Tibial nerve (tissue), 4 donors: ENCODE measurements around the gene AMPD2. TPM values are rescaled to one million over a fixed set of nuclear protein-coding genes. Genes with fewer than 3 reads are reported as not detected.

Experiments used
- DNase-seq, 2 donors: peaks; one replicate each; pipeline ENCODE4 v3.0.0-alpha.2; 2019; ENCODE audit warnings: low spot score in 2 of 2
- H3K27ac ChIP-seq, 4 donors: fragments of 200-600 bp; sonication (generic) in 3 of 4; one replicate each; pipeline ENCODE4 v1.5.1; 2017 to 2019; ENCODE audit warnings: mild to moderate bottlenecking in 1 of 4
- H3K27me3 ChIP-seq, 2 donors: fragments of 200-600 bp; sonication (generic) in 1 of 2; one replicate each; pipeline versions ENCODE4 v1.5.1 to v1.6.0; 2017 to 2019
- H3K36me3 ChIP-seq, 3 donors: fragments of 200-600 bp; sonication (generic); one replicate each; pipeline ENCODE4 v1.5.1; 2018 to 2019
- H3K4me1 ChIP-seq, 4 donors: fragments of 200-600 bp; sonication (generic) in 3 of 4; one replicate each; pipeline ENCODE4 v1.5.1; 2017 to 2019
- H3K4me3 ChIP-seq, 4 donors: fragments of 200-600 bp; sonication (generic) in 3 of 4; one replicate each; pipeline ENCODE4 v1.5.1; 2017 to 2019; ENCODE audit warnings: mild to moderate bottlenecking in 1 of 4, moderate library complexity in 1 of 4
- H3K9me3 ChIP-seq, 4 donors: fragments of 200-600 bp; sonication (generic) in 3 of 4; one replicate each; pipeline ENCODE4 v1.5.1; 2017 to 2019
- EP300 ChIP-seq, 2 donors: sonication (generic); formaldehyde crosslinking; IDR thresholded peaks; one replicate each; pipeline ENCODE4 v1.6.1; 2017; ENCODE audit warnings: antibody characterized with exemption in 2 of 2, mild to moderate bottlenecking in 1 of 2
- POLR2A ChIP-seq, 2 donors: fragments of 450-650 bp; IDR thresholded peaks; one replicate each; pipeline ENCODE4 v1.6.1; 2017; ENCODE audit warnings: antibody characterized with exemption in 2 of 2, mild to moderate bottlenecking in 2 of 2, moderate library complexity in 2 of 2
- WGBS, 2 donors: methylation state at CpG; one replicate each; pipeline ENCODE4 v1.1.5; 2018; 5-methylcytosine and 5-hydroxymethylcytosine counted together
- total RNA-seq, 4 donors: library from RNA; depleted of rRNA; stranded (reverse); fragments of >200 nt; gene quantifications; one replicate each; pipeline ENCODE4 v1.1.0, GENCODE V29; 2016
- TF ChIP-seq, protein P1 (sequence below), 5 experiments: fragments of 200-600 bp in 3 of 5; fragments of 450-650 bp in 2 of 5; sonication (generic) in 3 of 5; IDR thresholded peaks; one replicate each; pipeline ENCODE4 v1.5.1; 2016 to 2019; ENCODE audit warnings: antibody characterized with exemption in 5 of 5, mild to moderate bottlenecking in 3 of 5, moderate library complexity in 2 of 5

AMPD2 gene
- total RNA-seq, 4 donors from 2014 or later = 70.6 to 113 (median 94.7) TPM

DNA sequence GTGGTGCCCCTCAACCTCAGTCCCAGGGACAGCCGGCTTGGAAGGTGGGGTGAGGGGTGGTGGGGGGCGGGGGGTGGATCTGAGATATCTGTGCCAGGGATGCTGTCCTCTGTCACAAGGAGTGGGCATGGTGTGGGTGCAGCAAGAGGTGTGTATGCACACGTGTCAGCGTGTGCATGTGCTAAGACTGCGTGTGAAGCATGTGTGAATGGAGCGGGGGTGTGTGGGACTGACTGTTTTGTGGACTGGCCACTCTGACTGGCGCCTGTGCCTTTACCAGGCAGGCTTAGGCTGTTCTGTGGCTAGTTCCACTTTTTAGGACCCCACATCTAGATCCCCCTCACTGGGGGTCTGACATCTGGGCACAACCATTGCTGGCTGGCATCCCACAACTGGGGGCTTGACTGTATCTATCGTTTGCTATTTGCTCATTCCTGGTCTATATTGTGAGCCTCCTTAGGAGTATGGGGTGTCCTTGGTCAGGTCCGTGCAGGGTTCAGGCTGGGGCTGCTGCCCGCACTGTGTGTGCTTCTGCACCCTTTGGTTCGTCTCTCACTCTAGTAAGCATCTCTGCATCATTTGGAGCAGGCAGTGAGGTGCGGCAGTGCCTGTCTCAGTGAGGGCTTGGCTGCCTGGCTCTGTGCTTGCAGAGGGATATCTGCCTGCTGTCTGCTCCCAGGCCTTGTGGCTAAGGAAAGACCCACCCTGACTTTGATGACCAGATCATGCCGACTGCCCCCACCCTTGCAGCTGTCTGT lies 1.9 kb downstream of the AMPD2 start:
- Histone ChIP-seq H3K27me3 (no peaks in the 10 kb centered on the region), H3K4me3 (peak overlapping the region; percentile 64 to 76 (median 66)), H3K27ac (peak overlapping the region; percentile 80 to 90 (median 85)), H3K4me1 (peaks cover 0 to 80% (median 42%) of the 10 kb centered on the region in 4 donors), H3K9me3 (no peaks in the 10 kb centered on the region), H3K36me3 (peaks cover 0 to 14% (median 0%) of the 10 kb centered on the region in 3 donors)
- 31 to 34% methylated on average over 10 to 11 of the region's 13 CpGs for WGBS, 2 donors
- TF ChIP-seq, protein P1, sequence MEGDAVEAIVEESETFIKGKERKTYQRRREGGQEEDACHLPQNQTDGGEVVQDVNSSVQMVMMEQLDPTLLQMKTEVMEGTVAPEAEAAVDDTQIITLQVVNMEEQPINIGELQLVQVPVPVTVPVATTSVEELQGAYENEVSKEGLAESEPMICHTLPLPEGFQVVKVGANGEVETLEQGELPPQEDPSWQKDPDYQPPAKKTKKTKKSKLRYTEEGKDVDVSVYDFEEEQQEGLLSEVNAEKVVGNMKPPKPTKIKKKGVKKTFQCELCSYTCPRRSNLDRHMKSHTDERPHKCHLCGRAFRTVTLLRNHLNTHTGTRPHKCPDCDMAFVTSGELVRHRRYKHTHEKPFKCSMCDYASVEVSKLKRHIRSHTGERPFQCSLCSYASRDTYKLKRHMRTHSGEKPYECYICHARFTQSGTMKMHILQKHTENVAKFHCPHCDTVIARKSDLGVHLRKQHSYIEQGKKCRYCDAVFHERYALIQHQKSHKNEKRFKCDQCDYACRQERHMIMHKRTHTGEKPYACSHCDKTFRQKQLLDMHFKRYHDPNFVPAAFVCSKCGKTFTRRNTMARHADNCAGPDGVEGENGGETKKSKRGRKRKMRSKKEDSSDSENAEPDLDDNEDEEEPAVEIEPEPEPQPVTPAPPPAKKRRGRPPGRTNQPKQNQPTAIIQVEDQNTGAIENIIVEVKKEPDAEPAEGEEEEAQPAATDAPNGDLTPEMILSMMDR (IDR thresholded peaks at IDR 0.05) = no peak
- no peak for TF ChIP-seq EP300 (IDR thresholded peaks at IDR 0.05)
- TF ChIP-seq POLR2A (IDR thresholded peaks at IDR 0.05) = no peak
- DNase-seq = no peak

DNA sequence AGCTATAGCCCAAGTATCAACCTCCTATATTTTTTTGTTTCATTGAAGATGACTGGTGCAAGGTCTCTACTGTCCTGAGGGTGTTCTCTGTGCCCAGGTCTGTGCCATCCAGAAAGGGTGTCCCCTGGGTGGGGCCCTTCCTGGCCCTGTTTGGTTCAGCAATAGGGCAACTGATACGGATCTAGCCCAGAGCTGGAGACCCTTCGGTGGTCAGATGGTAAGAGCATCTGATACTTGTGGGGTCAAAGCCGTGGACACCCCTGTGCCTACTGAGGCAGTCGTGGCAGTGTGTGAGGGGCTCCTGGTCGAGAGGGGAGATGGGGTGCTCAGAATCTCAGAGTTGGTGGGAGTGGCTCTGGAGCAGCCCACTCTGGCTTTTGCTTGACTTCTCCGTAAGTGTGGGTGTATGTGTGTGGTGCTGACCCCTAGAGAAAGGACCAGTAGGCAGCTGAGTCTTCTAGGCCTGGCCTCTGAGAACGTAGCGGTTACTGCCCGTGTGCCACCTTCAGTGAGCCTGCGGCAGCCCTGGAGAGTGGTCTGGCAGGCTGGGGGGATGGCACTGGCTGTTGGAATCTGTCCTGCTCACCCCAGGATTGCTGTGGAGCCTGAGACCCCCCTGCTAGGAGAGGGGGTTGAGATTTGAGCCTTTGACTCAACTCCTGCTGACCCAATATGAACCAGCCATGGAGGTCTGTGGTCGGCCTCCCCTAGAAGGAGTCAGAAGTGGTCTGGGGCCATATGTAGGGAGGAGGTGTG lies 2.7 kb downstream of the AMPD2 start:
- Histone ChIP-seq H3K9me3 (no peaks in the 10 kb centered on the region), H3K4me3 (no peak overlapping the region), H3K27ac (peak overlapping the region in 1 of 4 donors; percentile 90), H3K36me3 (peaks cover 0 to 21% (median 4%) of the 10 kb centered on the region in 3 donors), H3K4me1 (peaks cover 0 to 73% (median 41%) of the 10 kb centered on the region in 4 donors), H3K27me3 (no peaks in the 10 kb centered on the region)
- TF ChIP-seq, protein P1 (IDR thresholded peaks at IDR 0.05) = no peak
- TF ChIP-seq EP300 (IDR thresholded peaks at IDR 0.05) (no peak), POLR2A (IDR thresholded peaks at IDR 0.05) (no peak)
- peak in 1 of 2 donors; percentile 3 for DNase-seq
- 82 to 89% methylated on average over 10 to 11 of the region's 11 CpGs for WGBS, 2 donors

DNA sequence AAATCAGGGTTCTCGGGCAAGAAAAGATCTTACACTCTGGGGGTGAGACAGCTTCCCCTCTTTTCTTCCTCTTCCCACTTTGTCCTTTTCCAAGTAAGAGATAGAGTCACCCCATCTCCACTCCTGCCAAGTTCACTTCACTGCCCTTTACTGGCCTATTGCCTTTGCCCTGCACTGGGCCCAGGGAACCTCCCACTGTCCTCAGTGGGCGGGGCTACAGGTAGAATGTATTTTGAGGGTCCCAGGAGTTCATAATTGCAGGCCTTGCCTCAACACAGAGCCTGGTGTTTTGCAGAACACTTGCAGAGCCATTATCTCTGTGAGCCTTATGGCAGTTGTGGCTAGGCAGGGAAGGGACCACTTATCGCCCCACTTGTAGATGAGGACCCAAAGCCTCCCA lies 3.3 kb downstream of the AMPD2 start:
- DNase-seq = no peak
- TF ChIP-seq, protein P1 (IDR thresholded peaks at IDR 0.05) = no peak
- no peak for TF ChIP-seq EP300 (IDR thresholded peaks at IDR 0.05)
- TF ChIP-seq POLR2A (IDR thresholded peaks at IDR 0.05) = no peak
- no peaks in the 10 kb centered on the region for H3K9me3 ChIP-seq
- peaks cover 0 to 67% (median 39%) of the 10 kb centered on the region in 4 donors for H3K4me1 ChIP-seq
- peak overlapping the region in 1 of 4 donors; percentile 43 for H3K27ac ChIP-seq
- no peaks in the 10 kb centered on the region for H3K27me3 ChIP-seq
- H3K36me3 ChIP-seq = peaks cover 0 to 27% (median 4%) of the 10 kb centered on the region in 3 donors
- 82 to 84% methylated on average over 3 of the region's 3 CpGs for WGBS, 2 donors
- H3K4me3 ChIP-seq = no peak overlapping the region

GRCh38 chr1:109623601-109624161 lies 4.0 kb downstream of the AMPD2 start:
- Histone ChIP-seq H3K4me3 (peak overlapping the region in 1 of 4 donors; percentile 22), H3K27ac (peak overlapping the region in 3 of 4 donors; percentile 40 to 43 (median 43)), H3K4me1 (peaks cover 0 to 65% (median 37%) of the 10 kb centered on the region in 4 donors)

More at GRCh38 chr1:109623601-109624161, 4.0 kb downstream of the AMPD2 start:
- Histone ChIP-seq H3K36me3 (peaks cover 0 to 35% (median 10%) of the 10 kb centered on the region in 3 donors), H3K27me3 (no peaks in the 10 kb centered on the region), H3K9me3 (no peaks in the 10 kb centered on the region)
- DNase-seq = peak in 1 of 2 donors; percentile 4
- WGBS, 2 donors = 33 to 38% methylated on average over 8 to 11 of the region's 11 CpGs
- TF ChIP-seq, protein P1 (IDR thresholded peaks at IDR 0.05) = no peak
- TF ChIP-seq EP300 (IDR thresholded peaks at IDR 0.05) = no peak
